ENCODE measurements around the gene SUOX. TPM values are rescaled to one million over a fixed set of nuclear protein-coding genes. Genes with fewer than 3 reads are reported as not detected.
"Not testable (repeated sequence)": the region's sequence is repeated elsewhere in the genome, so short reads cannot be mapped to it uniquely, and the experiment has no call there.

Gene SUOX
- total and polyA plus RNA-seq, 11 donors: 25.0 to 59.5 (median 30.0) TPM

- WGBS, 4 donors: 94 to 97% (median 95%) methylated on average over 7 of the region's 7 CpGs
- Histone ChIP-seq H3K9me3 (no peaks in the 10 kb centered on the region), H3K27me3 (no peaks in the 10 kb centered on the region), H3K4me1 (peaks cover 0 to 47% (median 23%) of the 10 kb centered on the region in 12 donors), H3K27ac (no peak overlapping the region), H3K4me3 (no peak overlapping the region), H3K36me3 (peaks cover 0 to 57% (median 28%) of the 10 kb centered on the region in 9 donors)
- DNase-seq (no peak), ATAC-seq (no peak)
- TF ChIP-seq POLR2A (IDR thresholded peaks at IDR 0.05): no peak
- TF ChIP-seq, protein P1, sequence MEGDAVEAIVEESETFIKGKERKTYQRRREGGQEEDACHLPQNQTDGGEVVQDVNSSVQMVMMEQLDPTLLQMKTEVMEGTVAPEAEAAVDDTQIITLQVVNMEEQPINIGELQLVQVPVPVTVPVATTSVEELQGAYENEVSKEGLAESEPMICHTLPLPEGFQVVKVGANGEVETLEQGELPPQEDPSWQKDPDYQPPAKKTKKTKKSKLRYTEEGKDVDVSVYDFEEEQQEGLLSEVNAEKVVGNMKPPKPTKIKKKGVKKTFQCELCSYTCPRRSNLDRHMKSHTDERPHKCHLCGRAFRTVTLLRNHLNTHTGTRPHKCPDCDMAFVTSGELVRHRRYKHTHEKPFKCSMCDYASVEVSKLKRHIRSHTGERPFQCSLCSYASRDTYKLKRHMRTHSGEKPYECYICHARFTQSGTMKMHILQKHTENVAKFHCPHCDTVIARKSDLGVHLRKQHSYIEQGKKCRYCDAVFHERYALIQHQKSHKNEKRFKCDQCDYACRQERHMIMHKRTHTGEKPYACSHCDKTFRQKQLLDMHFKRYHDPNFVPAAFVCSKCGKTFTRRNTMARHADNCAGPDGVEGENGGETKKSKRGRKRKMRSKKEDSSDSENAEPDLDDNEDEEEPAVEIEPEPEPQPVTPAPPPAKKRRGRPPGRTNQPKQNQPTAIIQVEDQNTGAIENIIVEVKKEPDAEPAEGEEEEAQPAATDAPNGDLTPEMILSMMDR (IDR thresholded peaks at IDR 0.05): no peak
- intact Hi-C loops (cut with DNase I): no loop called here
These were observed 18.7 kb upstream of the SUOX start for GRCh38 chr12:55978393-55978792.

DNA sequence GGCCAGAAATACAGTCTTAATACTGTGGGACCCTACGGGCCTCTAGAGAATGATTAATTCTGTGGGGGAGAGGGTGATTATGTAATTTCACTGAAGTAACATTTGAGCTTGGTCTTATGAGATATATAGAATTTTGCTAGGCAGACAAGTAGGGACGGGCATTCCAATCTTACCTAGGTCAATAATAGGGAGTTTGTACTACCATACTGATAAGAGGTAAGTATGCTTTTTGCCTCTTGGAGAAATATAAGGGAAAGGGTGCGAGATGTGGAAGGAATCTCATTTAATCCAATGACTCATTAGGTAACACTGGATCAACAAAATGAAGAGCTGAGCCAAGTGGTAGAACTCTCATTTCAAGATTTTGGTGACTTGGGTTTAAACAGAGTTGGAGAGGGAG is 18.0 kb upstream of the SUOX start:
- peaks cover 0 to 63% (median 33%) of the 10 kb centered on the region in 9 donors for H3K36me3 ChIP-seq

DNA sequence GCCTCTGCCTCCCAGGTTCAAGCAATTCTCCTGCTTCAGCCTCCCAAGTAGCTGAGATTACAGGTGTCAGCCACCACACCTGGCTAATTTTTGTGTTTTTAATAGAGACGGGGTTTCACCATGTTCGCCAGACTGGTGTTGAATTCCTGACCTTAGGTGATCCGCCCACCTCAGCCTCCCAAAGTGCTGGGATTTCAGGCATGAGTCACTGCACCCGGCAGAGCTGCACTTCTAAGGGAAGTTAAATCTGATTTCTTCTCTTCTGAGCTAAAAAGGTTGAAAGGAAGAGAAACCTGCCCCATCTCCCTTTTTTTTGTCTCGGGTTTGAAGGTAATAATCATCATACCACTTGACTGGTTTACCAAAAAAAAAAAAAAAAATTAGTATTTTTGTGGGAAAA is 15.2 kb upstream of the SUOX start:
- H3K4me3 ChIP-seq; H3K27ac ChIP-seq; intact Hi-C loops (cut with DNase I); ATAC-seq; DNase-seq; H3K27me3 ChIP-seq; H3K9me3 ChIP-seq: not testable (repeated sequence)
- WGBS, 4 donors: 73 to 88% (median 76%) methylated on average over 5 of the region's 5 CpGs
- Histone ChIP-seq H3K36me3 (peaks cover 0 to 82% (median 58%) of the 10 kb centered on the region in 9 donors), H3K4me1 (peaks cover 0 to 33% (median 8%) of the 10 kb centered on the region in 12 donors)

More for the DNA sequence above, 18.0 kb upstream of the SUOX start:
- TF ChIP-seq, protein P1 (IDR thresholded peaks at IDR 0.05): no peak
- no peak for TF ChIP-seq POLR2A (IDR thresholded peaks at IDR 0.05)
- 90 to 99% (median 94%) methylated on average over 3 of the region's 3 CpGs for WGBS, 4 donors
- DNase-seq (no peak), ATAC-seq (no peak)
- no peak overlapping the region for H3K4me3 ChIP-seq
- H3K4me1 ChIP-seq: peaks cover 0 to 47% (median 23%) of the 10 kb centered on the region in 12 donors
- no peak overlapping the region for H3K27ac ChIP-seq
- H3K27me3 ChIP-seq: no peaks in the 10 kb centered on the region
- intact Hi-C loops (cut with DNase I): no loop called here
- no peaks in the 10 kb centered on the region for H3K9me3 ChIP-seq

DNA sequence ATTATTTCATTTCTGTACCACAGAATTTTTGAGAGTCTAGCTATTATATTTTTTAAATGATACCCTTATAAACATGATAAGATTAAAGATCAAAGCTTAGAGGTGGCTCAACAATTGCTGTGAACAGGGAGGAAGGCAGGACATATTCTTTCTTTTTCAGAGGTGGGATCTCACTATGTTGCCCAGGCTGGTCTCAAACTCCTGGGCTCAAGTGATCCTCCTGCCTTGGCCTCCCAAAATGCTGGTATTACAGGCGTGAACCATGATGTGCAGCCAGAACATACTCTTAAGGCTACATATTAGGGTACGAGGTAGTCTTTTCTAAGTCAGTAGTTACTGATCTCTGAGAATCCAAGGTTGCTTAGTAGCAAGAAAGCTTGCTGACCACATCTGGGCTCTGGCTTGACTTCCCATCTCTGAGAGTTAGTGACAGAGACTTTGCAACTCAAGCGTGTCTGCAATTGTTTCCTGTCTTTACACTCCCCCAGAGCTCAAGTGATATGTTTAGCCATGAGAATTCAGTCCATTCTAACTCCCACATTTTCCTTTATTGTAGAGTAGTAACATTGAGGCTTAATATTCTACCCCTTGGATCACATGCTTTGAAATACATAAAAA is 14.6 kb upstream of the SUOX start:
- H3K27me3 ChIP-seq: no peaks in the 10 kb centered on the region
- peaks cover 0 to 82% (median 64%) of the 10 kb centered on the region in 9 donors for H3K36me3 ChIP-seq
- no peak for ATAC-seq
- WGBS, 4 donors: 60 to 74% (median 64%) methylated on average over 3 of the region's 3 CpGs
- no peaks in the 10 kb centered on the region for H3K9me3 ChIP-seq
- H3K4me3 ChIP-seq: no peak overlapping the region
- DNase-seq: no peak
- H3K4me1 ChIP-seq: peaks cover 0 to 27% (median 4%) of the 10 kb centered on the region in 12 donors
- intact Hi-C loops (cut with DNase I): no loop called here
- H3K27ac ChIP-seq: no peak overlapping the region
- no peak for TF ChIP-seq POLR2A (IDR thresholded peaks at IDR 0.05)
- TF ChIP-seq, protein P1 (IDR thresholded peaks at IDR 0.05): no peak

All from heart left ventricle (tissue), 16 donors.